ENCODE data around the gene GLOD5. TPM values are rescaled to one million over a fixed set of nuclear protein-coding genes. Genes with fewer than 3 reads are reported as not detected.

The GLOD5 gene
- total RNA-seq, 1 experiment from 2014 or later, result not detected

DNA sequence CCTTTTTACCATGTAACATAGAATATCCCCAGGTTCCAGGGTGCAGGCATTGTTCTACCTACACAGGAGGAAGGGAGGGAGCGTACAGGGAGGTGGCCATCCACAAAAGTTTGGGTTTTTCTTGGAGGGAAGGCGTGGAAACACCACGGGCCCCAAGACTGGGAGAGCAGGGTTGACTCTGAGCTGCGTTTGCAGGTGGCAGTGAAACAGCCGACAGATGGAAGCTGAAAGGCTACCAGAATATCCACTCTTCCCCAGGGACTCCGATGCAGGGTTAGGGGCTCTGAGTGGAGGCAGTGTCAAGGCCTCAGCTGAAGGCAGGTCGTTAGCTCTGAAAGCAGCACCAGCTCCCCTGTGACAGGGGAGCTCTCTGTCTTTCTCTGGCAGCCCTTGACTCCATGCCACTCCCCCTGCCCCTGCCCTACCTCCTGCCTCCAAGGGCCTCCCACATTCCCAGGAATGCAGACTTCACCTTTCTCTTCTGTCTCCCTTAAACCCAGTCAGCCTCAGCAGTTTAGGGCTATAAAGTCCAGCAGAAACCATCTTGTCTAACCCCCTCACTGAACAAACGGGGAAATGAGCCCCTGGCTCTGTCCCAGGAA, 14.0 kb upstream of the GLOD5 start:
- peaks cover 57 to 65% of the 10 kb centered on the region in 2 experiments for H3K9me3 Mint-ChIP-seq
- no peaks in the 10 kb centered on the region for H3K79me2 ChIP-seq (ENCODE audit: insufficient read depth, low read length)
- H3K56ac ChIP-seq (ENCODE audit: insufficient read length, low read depth, low read length), result no peak overlapping the region
- H3K4me2 ChIP-seq (ENCODE audit: insufficient read depth, insufficient read length, low read length), result no peak overlapping the region
- TF ChIP-seq, protein P1, sequence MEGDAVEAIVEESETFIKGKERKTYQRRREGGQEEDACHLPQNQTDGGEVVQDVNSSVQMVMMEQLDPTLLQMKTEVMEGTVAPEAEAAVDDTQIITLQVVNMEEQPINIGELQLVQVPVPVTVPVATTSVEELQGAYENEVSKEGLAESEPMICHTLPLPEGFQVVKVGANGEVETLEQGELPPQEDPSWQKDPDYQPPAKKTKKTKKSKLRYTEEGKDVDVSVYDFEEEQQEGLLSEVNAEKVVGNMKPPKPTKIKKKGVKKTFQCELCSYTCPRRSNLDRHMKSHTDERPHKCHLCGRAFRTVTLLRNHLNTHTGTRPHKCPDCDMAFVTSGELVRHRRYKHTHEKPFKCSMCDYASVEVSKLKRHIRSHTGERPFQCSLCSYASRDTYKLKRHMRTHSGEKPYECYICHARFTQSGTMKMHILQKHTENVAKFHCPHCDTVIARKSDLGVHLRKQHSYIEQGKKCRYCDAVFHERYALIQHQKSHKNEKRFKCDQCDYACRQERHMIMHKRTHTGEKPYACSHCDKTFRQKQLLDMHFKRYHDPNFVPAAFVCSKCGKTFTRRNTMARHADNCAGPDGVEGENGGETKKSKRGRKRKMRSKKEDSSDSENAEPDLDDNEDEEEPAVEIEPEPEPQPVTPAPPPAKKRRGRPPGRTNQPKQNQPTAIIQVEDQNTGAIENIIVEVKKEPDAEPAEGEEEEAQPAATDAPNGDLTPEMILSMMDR (conservative IDR thresholded peaks at IDR 0.05), result no peak
- H2BK20ac ChIP-seq (ENCODE audit: low read depth, low read length, poor library complexity, severe bottlenecking), result no peak overlapping the region
- H3K4me1 Mint-ChIP-seq, result no peaks in the 10 kb centered on the region
- H2BK15ac ChIP-seq (ENCODE audit: low read depth, low read length), result no peak overlapping the region
- H3K36me3 Mint-ChIP-seq (ENCODE audit: insufficient read depth in 1 of 3, low read depth in 3 of 3), result no peaks in the 10 kb centered on the region; a peak in 2 of 7 replicates
- no peak overlapping the region for H4K8ac ChIP-seq (replicated peaks; ENCODE audit: insufficient read length, low read depth, low read length)
- H3K14ac ChIP-seq (ENCODE audit: insufficient read depth, low read length), result no peak overlapping the region
- H2BK120ac ChIP-seq (ENCODE audit: low read depth, low read length, poor library complexity, severe bottlenecking), result no peak overlapping the region
- H3K18ac ChIP-seq (ENCODE audit: insufficient read length, low read depth, low read length), result no peak overlapping the region
- H3K27me3 ChIP-seq (ENCODE audit: insufficient read depth, low read length), result no peaks in the 10 kb centered on the region
- no peak overlapping the region for H3K27ac Mint-ChIP-seq
- H3K4me1 ChIP-seq (ENCODE audit: insufficient read depth, low read length), result no peaks in the 10 kb centered on the region
- no peaks in the 10 kb centered on the region for H3K79me1 ChIP-seq (ENCODE audit: insufficient read depth, low read depth, low read length, poor library complexity, severe bottlenecking)
- no peak overlapping the region for H3K23ac ChIP-seq (ENCODE audit: insufficient read length, low read depth, low read length)
- no peak overlapping the region for H3T11ph ChIP-seq (ENCODE audit: low read length)
- H2AFZ ChIP-seq (ENCODE audit: low read length), result no peak overlapping the region
- no peak overlapping the region for H2AK5ac ChIP-seq (ENCODE audit: insufficient read length, low read length)
- H3K9ac ChIP-seq (ENCODE audit: extremely low read depth, insufficient read length, low read length), result no peak overlapping the region
- H3K9me3 ChIP-seq (ENCODE audit: control insufficient read depth, low read depth, low read length), result peaks cover 19% of the 10 kb centered on the region
- no peaks in the 10 kb centered on the region for H3K23me2 ChIP-seq (ENCODE audit: insufficient read length, low read depth, low read length, poor library complexity, severe bottlenecking)
- H2BK12ac ChIP-seq (ENCODE audit: insufficient read length, low read depth, low read length), result no peak overlapping the region
- no peak overlapping the region for H4K91ac ChIP-seq (ENCODE audit: insufficient read length, low read depth, low read length)
- no peaks in the 10 kb centered on the region for H4K20me1 ChIP-seq (ENCODE audit: control insufficient read depth, insufficient read depth, insufficient read length)
- H3K4ac ChIP-seq (ENCODE audit: low read depth, low read length), result no peak overlapping the region
- no peak overlapping the region for H3K27ac ChIP-seq (ENCODE audit: insufficient read length, low read depth, low read length)
- no peak overlapping the region for H3K4me3 Mint-ChIP-seq
- H4K5ac ChIP-seq (ENCODE audit: insufficient read length, low read depth, low read length), result no peak overlapping the region
- H2BK5ac ChIP-seq (ENCODE audit: insufficient read length, low read length), result no peak overlapping the region
- no peaks in the 10 kb centered on the region; the same call in 1 of the 2 replicates for H3K27me3 Mint-ChIP-seq (ENCODE audit: low read depth)
- DNase-seq, result no peak
- no CpG with 5 or more reads among the region's 8 CpGs for WGBS (ENCODE audit: extremely low coverage, insufficient read length, low lambda C conversion rate)

Data from H9 (cell line).